D721Med (cell line): ENCODE results near the gene AIPL1.

Source experiments
- DNase-seq: peaks from one replicate; pipeline ENCODE4 v3.0.0; 2011; ENCODE audit warnings: low spot score; ENCODE audit not compliant: insufficient read length
- FAIRE-seq: peaks from 2 replicates; lab custom pipeline; 2011; peaks lifted over from hg19 to GRCh38; lab: Jason Lieb, UNC
- TF ChIP-seq, protein P1 (sequence below): IDR thresholded peaks from 2 replicates; pipeline ENCODE4 v1.5.1; 2012; ENCODE audit warnings: mild to moderate bottlenecking, control low read depth; ENCODE audit not compliant: insufficient read depth; ENCODE audit errors: missing control alignments

The AIPL1 gene

DNA sequence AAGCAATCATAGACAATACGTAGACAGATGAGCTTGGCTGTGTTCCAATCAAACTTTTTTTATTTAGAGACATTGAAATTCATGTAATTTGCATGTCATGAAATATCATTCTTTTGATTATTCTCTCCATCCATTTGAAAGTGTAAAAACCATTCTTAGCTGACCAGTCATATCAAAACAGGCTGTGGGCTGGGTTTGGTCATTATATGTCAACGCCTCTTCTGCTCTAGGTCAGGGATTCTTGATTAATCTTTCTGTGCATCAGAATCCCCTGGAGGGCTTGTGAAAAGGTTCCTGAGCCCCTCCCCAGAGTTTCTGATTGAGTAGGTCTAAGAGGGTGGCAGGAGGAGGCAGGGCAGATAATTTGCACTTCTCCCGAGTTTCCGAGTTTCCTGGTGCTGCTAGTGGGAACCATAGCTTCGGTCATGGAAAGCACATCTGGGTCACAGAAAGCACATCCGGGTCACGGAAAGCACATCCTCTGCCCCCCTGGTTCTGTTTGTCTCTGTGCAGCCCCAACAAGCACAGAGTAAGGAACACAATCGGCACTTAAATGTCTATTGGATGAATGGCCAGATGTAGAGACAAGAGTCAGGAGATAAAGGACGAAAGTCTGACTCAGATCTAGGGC, 25.7 kb upstream of the AIPL1 start:
- TF ChIP-seq, protein P1, sequence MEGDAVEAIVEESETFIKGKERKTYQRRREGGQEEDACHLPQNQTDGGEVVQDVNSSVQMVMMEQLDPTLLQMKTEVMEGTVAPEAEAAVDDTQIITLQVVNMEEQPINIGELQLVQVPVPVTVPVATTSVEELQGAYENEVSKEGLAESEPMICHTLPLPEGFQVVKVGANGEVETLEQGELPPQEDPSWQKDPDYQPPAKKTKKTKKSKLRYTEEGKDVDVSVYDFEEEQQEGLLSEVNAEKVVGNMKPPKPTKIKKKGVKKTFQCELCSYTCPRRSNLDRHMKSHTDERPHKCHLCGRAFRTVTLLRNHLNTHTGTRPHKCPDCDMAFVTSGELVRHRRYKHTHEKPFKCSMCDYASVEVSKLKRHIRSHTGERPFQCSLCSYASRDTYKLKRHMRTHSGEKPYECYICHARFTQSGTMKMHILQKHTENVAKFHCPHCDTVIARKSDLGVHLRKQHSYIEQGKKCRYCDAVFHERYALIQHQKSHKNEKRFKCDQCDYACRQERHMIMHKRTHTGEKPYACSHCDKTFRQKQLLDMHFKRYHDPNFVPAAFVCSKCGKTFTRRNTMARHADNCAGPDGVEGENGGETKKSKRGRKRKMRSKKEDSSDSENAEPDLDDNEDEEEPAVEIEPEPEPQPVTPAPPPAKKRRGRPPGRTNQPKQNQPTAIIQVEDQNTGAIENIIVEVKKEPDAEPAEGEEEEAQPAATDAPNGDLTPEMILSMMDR = no peak
- FAIRE-seq = no peak
- DNase-seq = no peak

DNA sequence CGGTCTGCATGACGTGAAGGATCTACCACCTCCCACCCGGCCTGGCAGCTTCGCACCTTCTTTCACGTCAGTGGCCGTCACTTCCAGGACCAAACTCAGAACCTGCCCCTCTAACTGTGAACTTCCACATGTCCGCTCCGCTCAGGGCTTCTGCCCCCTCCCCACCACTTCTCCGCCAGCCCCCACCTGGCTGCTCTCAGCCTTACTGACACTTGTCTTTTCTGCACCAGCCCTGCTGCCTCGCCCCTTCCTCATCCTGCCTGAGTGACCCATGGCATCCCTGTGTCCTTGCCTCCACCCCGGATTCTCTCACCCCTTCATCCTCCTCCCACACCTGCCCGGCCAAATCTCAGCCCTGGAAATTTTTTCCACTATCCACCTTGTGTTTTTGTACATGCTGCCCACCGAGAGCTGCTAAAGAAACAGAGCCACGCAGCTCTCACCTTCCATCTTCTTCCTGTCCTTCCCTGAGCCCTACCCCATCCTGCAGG, 23.6 kb upstream of the AIPL1 start:
- DNase-seq (no peak), FAIRE-seq (no peak)
- TF ChIP-seq, protein P1 = no peak

DNA sequence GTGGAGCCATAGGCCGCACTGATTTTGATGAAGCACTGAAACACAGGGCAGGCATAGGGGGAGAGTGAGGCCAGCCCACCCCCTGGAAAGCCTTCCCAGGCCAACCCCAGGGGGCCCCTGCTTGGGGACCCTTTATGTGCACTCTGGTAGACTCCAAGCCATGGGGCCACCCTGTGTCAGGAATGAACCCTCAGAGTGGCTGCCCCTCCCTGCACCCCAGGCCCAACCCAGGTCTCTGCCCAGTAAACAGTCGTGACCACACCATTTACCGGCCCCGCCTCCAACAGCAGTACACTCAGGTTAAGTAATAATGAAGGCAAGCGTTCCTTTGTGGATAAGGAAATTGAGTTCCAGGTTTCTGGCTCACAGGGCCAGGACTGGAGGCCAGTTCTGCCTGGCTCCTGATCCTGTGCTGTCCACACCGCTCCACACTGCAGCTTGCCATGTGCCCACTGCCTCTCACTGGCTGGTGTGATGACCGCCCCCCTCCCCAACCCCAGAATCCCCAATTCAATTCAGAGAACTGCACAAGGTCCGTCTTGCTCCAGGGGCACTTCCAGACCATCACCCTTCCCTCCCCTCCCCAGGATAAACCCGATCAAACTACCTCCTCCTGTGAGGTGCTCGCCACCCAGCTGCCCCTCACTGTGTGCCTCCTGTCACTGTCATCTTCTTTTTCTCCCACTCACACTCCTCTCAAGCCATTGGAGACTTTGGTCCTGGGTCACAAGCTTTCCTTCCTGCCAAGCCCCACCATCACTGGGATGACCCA, 23.0 kb upstream of the AIPL1 start:
- no peak for FAIRE-seq
- no peak for DNase-seq
- TF ChIP-seq, protein P1 = no peak

DNA sequence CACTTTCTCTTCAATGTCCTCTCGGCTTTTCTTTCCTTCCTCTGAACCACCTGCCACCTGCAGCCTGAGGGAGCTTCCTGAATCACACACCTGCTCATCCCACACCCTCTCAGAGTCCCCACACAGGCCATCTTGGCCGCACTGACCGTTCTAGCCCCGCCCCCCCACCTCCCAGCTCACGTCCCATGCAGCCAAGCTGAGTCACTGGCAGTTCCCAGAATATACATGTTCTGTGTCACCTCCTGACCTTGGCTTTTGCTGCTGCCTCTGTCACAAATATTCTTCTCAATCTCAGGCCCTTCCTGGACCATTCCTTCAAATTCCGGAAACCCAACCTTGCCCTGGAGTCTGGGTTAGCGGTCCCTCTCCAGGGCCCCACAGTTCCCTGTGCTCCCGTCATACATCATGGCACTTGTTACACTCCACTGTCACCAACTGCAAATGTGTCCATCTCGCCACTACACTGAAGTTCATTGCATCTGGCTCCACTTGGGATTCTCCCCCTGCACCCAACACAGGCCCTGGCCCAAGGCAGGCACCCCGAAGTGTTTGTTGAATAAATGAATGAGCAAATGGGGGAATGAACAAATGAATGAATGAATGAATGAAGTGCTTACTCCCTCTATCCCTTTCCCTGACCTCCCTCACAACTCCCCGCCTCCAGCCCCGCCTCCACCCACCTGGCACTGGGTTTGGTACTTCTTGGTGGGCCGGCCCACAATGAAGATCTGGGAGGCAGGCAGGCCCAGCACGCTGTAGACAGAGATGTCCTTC, 22.2 kb upstream of the AIPL1 start:
- no peak for DNase-seq
- no peak for FAIRE-seq
- TF ChIP-seq, protein P1 = no peak

DNA sequence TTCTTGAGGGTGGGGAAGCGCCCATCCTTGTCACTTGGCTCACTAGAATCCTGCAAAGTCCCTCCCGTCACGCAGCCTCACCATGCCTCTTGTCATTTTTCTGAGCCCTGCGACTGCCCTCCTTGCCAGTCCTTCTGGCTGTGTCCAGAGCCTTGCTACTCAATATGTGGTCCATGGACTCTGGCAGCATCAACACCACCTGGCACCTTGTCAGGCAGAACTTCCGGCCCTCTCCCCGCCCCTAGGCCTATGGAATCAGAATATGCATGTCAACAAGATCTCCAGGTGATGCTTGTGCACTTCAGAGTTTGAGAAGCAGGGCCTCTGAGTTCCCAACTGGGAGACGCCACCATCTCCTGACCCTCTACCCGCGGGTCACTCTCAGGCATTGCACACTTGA, 21.4 kb upstream of the AIPL1 start:
- TF ChIP-seq, protein P1 = no peak
- no peak for DNase-seq
- FAIRE-seq = no peak

DNA sequence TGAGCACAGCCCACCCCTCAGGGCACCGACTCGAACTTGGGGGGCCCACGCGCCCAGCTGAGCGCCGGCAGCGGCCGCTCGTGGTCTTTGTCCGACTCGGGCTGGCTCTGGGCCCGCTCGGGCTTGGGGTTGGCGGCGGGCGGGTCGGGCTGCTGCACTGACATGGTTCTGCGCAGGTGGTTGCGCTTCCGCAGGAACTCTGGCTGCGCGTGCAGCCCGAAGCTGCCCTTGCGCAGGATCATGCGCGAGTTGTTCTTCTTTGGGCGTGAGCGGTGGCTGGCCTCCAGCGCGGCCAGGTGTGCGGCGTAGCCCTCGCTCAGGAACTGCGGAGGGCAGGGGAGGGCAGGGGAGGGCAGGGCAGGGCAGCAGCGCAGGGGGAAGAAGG, 20.4 kb upstream of the AIPL1 start:
- TF ChIP-seq, protein P1 = no peak
- no peak for FAIRE-seq
- no peak for DNase-seq
